Activated CD8-positive, alpha-beta T cell treated with anti-CD3 and anti-CD28 coated beads for 36 hours (primary cell): ENCODE results near the gene FBXL16. TPM values are rescaled to one million over a fixed set of nuclear protein-coding genes. Genes with fewer than 3 reads are reported as not detected.
"Not testable (repeated sequence)": the region's sequence is repeated elsewhere in the genome, so short reads cannot be mapped to it uniquely, and the experiment has no call there.

Experiments
- ATAC-seq: fragments of 200-7000 bp; cut with Tn5 transposase; one replicate; pipeline ENCODE4 v1.10.0; 2021; ENCODE audit warnings: mild to moderate bottlenecking, moderate library complexity
- CTCF ChIA-PET: fragments of 350-600 bp; sonication (Branson Sonifier 250); formaldehyde crosslinking; loops from one replicate; lab custom pipeline; 2021; ENCODE audit warnings: antibody characterized with exemption; lab: Charles Lee
- POLR2A ChIA-PET: fragments of 350-600 bp; sonication (Branson Sonifier 250); formaldehyde crosslinking; loops from one replicate; lab custom pipeline; 2021; ENCODE audit warnings: antibody characterized with exemption; lab: Charles Lee
- DNase-seq: peaks from one replicate; pipeline ENCODE4 v3.0.0-alpha.2; 2020
- H3K27ac Mint-ChIP-seq: one replicate; pipeline ENCODE4 v1.8.0; 2021; ENCODE audit warnings: mild to moderate bottlenecking, mixed read lengths
- H3K27me3 Mint-ChIP-seq: one replicate; pipeline ENCODE4 v1.8.0; 2021; ENCODE audit warnings: mixed read lengths
- H3K36me3 Mint-ChIP-seq: one replicate; pipeline ENCODE4 v1.8.0; 2021; ENCODE audit warnings: low read depth, mixed read lengths
- H3K4me1 Mint-ChIP-seq: one replicate; pipeline ENCODE4 v1.8.0; 2021; ENCODE audit warnings: low read depth, mixed read lengths
- H3K4me3 Mint-ChIP-seq: one replicate; pipeline ENCODE4 v1.8.0; 2021; ENCODE audit warnings: mild to moderate bottlenecking, moderate library complexity, mixed read lengths
- H3K9me3 Mint-ChIP-seq: one replicate; pipeline ENCODE4 v1.8.0; 2021; ENCODE audit warnings: mixed read lengths
- intact Hi-C: fragments of 100-400 bp; cut with micrococcal nuclease; formaldehyde crosslinking; loops from one replicate; pipeline ENCODE4 v1.10.0; 2022
- total RNA-seq, 2 experiments: library from RNA; stranded (reverse); gene quantifications; one replicate each; pipeline ENCODE4 v1.2.3, GENCODE V29; 2021
- TF ChIP-seq, protein P1 (sequence below): fragments of 200-600 bp; IDR thresholded peaks from one replicate; pipeline ENCODE4 v1.8.0; 2022; ENCODE audit warnings: antibody characterized with exemption, mild to moderate bottlenecking

FBXL16 gene, protein sequence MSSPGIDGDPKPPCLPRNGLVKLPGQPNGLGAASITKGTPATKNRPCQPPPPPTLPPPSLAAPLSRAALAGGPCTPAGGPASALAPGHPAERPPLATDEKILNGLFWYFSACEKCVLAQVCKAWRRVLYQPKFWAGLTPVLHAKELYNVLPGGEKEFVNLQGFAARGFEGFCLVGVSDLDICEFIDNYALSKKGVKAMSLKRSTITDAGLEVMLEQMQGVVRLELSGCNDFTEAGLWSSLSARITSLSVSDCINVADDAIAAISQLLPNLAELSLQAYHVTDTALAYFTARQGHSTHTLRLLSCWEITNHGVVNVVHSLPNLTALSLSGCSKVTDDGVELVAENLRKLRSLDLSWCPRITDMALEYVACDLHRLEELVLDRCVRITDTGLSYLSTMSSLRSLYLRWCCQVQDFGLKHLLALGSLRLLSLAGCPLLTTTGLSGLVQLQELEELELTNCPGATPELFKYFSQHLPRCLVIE
- total RNA-seq = 1 to 10 TPM; 5.9 to 8.0 TPM

DNA sequence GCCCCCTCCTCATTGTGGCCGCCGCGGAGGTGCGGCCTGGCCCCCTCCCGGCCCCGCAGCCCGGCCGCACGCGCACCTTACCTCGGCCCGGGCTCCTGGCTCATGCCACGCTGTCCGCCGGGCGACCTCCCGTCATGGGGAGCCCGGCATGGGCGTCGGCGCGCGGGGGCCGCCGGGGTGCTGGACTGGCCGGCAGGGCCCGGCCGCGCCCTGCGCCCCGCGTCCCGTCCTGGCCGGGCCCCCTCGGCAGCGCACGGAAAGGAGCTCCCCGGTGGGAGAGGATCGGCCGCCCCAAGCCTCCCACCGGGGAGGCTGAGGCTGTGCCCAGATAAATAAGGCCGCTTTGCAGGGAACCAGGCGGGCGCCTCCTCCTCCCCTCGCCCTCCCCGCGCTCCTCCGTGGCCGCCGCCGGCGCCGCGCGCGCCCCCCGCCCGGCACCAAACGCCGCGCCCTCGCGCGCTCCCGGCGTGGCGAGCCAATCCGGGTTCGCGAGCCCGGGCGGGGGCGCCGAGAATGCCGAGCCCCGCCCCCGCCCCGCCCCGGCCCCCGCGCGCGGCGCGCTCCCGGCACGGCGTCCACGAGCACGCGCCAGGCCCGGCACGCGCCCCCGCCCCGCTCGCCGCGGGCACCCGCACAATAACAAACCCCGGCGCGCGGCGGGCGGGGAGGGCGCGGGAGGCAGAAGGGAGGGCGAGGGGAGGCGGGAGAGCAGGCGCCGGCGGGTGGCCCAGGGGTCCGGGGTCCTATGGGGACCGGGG is at the start of gene FBXL16:
TSS of gene FBXL16 (minus strand) at position 371 of the 758 bp plus-strand sequence. CDS start 8,396 bp downstream, outside the sequence.
- CTCF ChIA-PET = no interaction called here
- POLR2A ChIA-PET = no interaction called here
- no peaks in the 10 kb centered on the region for H3K36me3 Mint-ChIP-seq
- DNase-seq (no peak), ATAC-seq (no peak)
- H3K9me3 Mint-ChIP-seq = no peaks in the 10 kb centered on the region
- TF ChIP-seq, protein P1, sequence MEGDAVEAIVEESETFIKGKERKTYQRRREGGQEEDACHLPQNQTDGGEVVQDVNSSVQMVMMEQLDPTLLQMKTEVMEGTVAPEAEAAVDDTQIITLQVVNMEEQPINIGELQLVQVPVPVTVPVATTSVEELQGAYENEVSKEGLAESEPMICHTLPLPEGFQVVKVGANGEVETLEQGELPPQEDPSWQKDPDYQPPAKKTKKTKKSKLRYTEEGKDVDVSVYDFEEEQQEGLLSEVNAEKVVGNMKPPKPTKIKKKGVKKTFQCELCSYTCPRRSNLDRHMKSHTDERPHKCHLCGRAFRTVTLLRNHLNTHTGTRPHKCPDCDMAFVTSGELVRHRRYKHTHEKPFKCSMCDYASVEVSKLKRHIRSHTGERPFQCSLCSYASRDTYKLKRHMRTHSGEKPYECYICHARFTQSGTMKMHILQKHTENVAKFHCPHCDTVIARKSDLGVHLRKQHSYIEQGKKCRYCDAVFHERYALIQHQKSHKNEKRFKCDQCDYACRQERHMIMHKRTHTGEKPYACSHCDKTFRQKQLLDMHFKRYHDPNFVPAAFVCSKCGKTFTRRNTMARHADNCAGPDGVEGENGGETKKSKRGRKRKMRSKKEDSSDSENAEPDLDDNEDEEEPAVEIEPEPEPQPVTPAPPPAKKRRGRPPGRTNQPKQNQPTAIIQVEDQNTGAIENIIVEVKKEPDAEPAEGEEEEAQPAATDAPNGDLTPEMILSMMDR = no peak
- intact Hi-C loops = no loop called here
- H3K4me3 Mint-ChIP-seq = no peak within 1 kb of the TSS
- peaks cover 2% of the 10 kb centered on the region for H3K4me1 Mint-ChIP-seq
- peaks cover 60% of the 10 kb centered on the region for H3K27me3 Mint-ChIP-seq
- no peak within 1 kb of the TSS for H3K27ac Mint-ChIP-seq

DNA sequence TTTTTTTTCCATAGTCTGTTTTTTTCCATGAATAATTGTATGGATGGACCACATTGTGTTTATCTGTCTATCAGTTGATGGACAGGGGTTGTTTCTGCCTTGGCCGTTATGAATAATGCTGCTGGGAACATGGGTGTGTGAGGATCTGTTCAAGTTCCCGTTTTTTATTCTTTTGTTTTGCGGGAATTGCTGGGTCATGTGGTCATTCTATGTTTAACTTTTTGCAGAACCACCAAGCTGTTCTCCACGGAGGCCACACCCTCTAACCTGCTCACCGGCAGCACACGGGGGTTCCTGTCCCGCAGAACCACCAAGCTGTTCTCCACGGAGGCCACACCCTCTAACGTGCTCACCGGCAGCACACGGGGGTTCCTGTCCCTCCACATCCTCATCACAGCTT is 49.1 kb upstream of the FBXL16 start:
- intact Hi-C loops = no loop called here
- ATAC-seq (no peak), DNase-seq (no peak)
- no peaks in the 10 kb centered on the region for H3K36me3 Mint-ChIP-seq
- H3K4me3 Mint-ChIP-seq = no peak overlapping the region
- POLR2A ChIA-PET = no interaction called here
- peaks cover 4% of the 10 kb centered on the region for H3K27me3 Mint-ChIP-seq
- H3K9me3 Mint-ChIP-seq = no peaks in the 10 kb centered on the region
- TF ChIP-seq, protein P1 = no peak
- no peaks in the 10 kb centered on the region for H3K4me1 Mint-ChIP-seq
- H3K27ac Mint-ChIP-seq = no peak overlapping the region
- CTCF ChIA-PET = interaction anchor here (1.0 to 1.3 kb wide), 2 partner anchors 9 to 42 kb away, joined by 3 read pairs; no protein-coding TSS in a partner anchor

DNA sequence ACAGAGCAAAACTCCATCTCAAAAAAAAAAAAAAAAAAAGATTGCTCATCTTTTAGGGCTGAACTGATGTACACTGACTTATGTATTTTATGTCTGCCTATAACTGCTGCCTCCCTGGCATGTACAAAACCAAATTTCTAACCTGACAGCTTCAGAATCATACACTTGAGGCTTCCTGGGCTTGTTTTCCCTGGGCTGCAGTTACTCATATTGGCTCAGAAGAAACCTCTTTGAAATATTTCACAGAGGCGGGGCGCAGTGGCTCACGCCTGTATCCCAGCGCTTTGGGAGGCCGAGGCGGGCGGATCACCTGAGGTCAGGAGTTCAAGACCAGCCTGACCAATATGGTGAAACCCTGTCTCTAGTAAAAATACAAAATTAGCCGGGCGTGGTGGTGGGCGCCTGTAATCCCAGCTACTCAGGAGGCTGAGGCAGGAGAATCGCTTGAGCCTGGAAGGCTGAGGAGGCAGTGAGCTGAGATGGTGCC is 48.6 kb upstream of the FBXL16 start:
- intact Hi-C loops, H3K27ac Mint-ChIP-seq, H3K9me3 Mint-ChIP-seq, ATAC-seq, H3K27me3 Mint-ChIP-seq, POLR2A ChIA-PET, H3K4me1 Mint-ChIP-seq, H3K36me3 Mint-ChIP-seq, H3K4me3 Mint-ChIP-seq, DNase-seq: not testable (repeated sequence)
- CTCF ChIA-PET = interaction anchor here (1.0 kb wide), 1 partner anchor 8 kb away, joined by 3 read pairs; no protein-coding TSS in a partner anchor

DNA sequence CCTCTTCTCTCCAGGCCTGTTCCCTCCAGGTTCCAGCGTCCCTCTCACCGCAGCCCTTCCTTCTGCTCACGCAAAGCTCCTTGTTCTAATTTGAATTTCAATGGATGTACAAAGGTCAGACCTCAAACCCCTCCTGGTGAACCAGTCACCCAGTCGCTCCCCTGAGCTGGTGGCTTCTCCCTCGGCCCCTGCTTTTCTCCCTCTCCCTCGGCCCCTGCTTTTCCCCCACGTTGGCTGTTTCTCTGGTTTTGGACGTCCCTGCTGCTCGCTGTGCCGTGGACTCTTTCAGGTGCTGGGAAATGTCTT is 46.4 kb upstream of the FBXL16 start:
- H3K9me3 Mint-ChIP-seq = no peaks in the 10 kb centered on the region
- intact Hi-C loops = no loop called here
- no peaks in the 10 kb centered on the region for H3K27me3 Mint-ChIP-seq
- no peaks in the 10 kb centered on the region for H3K4me1 Mint-ChIP-seq
- DNase-seq = no peak
- no peak for ATAC-seq
- TF ChIP-seq, protein P1 = no peak
- no peak overlapping the region for H3K4me3 Mint-ChIP-seq
- ChIA-PET CTCF (no interaction called here), POLR2A (no interaction called here)
- no peak overlapping the region for H3K27ac Mint-ChIP-seq
- no peaks in the 10 kb centered on the region for H3K36me3 Mint-ChIP-seq

DNA sequence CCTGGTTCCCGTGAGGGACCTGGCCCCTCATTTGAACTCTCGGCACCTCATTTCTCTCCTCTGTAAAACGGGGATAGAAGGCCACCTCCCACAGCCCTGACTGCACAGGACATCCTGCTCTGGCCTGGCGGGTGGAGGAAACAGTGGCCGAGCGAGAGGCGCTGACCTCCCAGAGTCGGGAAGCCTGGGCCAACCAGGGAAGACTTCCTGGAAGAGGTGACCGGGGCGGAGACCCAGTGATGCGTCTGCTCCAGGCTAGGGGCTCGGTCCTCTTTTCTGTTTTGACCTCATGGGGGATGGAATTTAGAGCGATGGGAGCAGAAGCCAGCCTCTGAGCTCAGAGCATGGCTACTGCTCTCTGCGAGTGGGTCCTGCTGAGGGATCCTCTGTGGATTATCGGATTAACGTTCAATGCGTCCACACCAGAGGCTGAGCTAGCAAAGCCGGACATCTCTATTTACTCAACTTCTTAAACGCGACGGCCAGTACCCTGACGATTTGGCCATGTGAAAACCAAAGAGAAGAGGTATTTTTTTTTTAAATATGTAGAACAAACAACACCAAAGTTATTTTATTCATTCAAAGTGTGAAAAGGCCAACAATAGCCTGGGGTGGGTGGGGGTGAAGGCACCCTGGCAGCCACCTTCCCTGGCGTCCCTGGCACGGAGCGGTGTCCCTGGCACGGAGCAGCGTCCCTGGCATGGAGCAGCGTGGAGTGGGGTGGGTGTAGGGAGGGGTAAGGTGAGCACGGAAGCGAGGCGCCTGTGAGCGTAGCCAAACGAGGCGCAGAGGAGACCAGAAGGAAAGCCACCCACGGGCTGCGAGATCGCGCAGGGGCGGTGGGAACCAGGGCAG is 45.8 kb upstream of the FBXL16 start:
- Mint-ChIP-seq H3K27me3 (no peaks in the 10 kb centered on the region), H3K36me3 (no peaks in the 10 kb centered on the region), H3K4me1 (no peaks in the 10 kb centered on the region), H3K4me3 (no peak overlapping the region), H3K9me3 (no peaks in the 10 kb centered on the region), H3K27ac (no peak overlapping the region)
- ChIA-PET POLR2A (no interaction called here), CTCF (no interaction called here)
- intact Hi-C loops = no loop called here
- TF ChIP-seq, protein P1 = no peak
- ATAC-seq (no peak), DNase-seq (no peak)
